Measurements from ENCODE around the gene DLG3.

DLG3 gene

GRCh38 chrX:70527053-70527452 lies 82.4 kb downstream of the DLG3 start:
- no peak for DNase-seq

- no peak for DNase-seq
Observed at GRCh38 chrX:70527610-70528345, 83.1 kb downstream of the DLG3 start.

GRCh38 chrX:70535198-70535597 lies 90.6 kb downstream of the DLG3 start:
- no peak for DNase-seq

- no peak for DNase-seq
Observed at GRCh38 chrX:70549429-70549828, 104.8 kb downstream of the DLG3 start.

GRCh38 chrX:70552130-70552704 lies 107.6 kb downstream of the DLG3 start:
- no peak for DNase-seq

GRCh38 chrX:70553516-70553915 lies 108.9 kb downstream of the DLG3 start:
- no peak for DNase-seq

GRCh38 chrX:70554081-70554480 lies 109.4 kb downstream of the DLG3 start:
- peak; percentile 11 for DNase-seq

GRCh38 chrX:70554523-70554922 lies 109.9 kb downstream of the DLG3 start:
- DNase-seq, result no peak

GRCh38 chrX:70554948-70555347 lies 110.3 kb downstream of the DLG3 start:
- DNase-seq, result no peak
